Measurements from ENCODE around the gene DCAF15.

- TF ChIP-seq EZH2 (IDR thresholded peaks at IDR 0.05) (no peak), POLR2AphosphoS5 (IDR thresholded peaks at IDR 0.05; ENCODE audit: borderline replicate concordance, low read depth, low read length) (no peak)
Measured at GRCh38 chr19:13985771-13986347, 33.5 kb downstream of the DCAF15 start.
